GM18861 (cell line): ENCODE results near the gene DGKD.

Experiments used
- ATAC-seq: cut with Tn5 transposase; IDR thresholded peaks from one replicate; pipeline ENCODE4 v1.9.1; 2021; ENCODE audit not compliant: unreplicated experiment

DGKD gene

GRCh38 chr2:233489666-233490065 lies 135.4 kb downstream of the DGKD start:
- ATAC-seq, result no peak

GRCh38 chr2:233490831-233491230 lies 136.5 kb downstream of the DGKD start:
- ATAC-seq, result no peak

GRCh38 chr2:233491326-233491725 lies 137.0 kb downstream of the DGKD start:
- ATAC-seq, result no peak

- no peak for ATAC-seq
Observed at GRCh38 chr2:233492078-233492477, 137.8 kb downstream of the DGKD start.

- no peak for ATAC-seq
Observed at GRCh38 chr2:233492751-233493150, 138.5 kb downstream of the DGKD start.

GRCh38 chr2:233495503-233496496 lies 141.5 kb downstream of the DGKD start:
- ATAC-seq, result no peak

GRCh38 chr2:233497692-233498091 lies 143.4 kb downstream of the DGKD start:
- ATAC-seq, result no peak

- no peak for ATAC-seq
Observed at GRCh38 chr2:233498126-233498525, 143.8 kb downstream of the DGKD start.

- ATAC-seq, result no peak
Observed at GRCh38 chr2:233499928-233500327, 145.6 kb downstream of the DGKD start.

GRCh38 chr2:233501198-233502076 lies 147.1 kb downstream of the DGKD start:
- no peak for ATAC-seq

GRCh38 chr2:233503481-233503880 lies 149.2 kb downstream of the DGKD start:
- no peak for ATAC-seq

- no peak for ATAC-seq
Observed at GRCh38 chr2:233503947-233504637, 149.8 kb downstream of the DGKD start.

- ATAC-seq, result no peak
Observed at GRCh38 chr2:233513953-233514655, 159.8 kb downstream of the DGKD start.

- ATAC-seq, result peak; percentile 89
Observed at GRCh38 chr2:233519787-233520611, 165.7 kb downstream of the DGKD start.
